Ascending aorta (tissue), 2 donors: Measurements from ENCODE around the gene SFT2D2. TPM values are rescaled to one million over a fixed set of nuclear protein-coding genes. Genes with fewer than 3 reads are reported as not detected.
"Not testable (repeated sequence)": the region's sequence is repeated elsewhere in the genome, so short reads cannot be mapped to it uniquely, and the experiment has no call there.

Experiments
- DNase-seq, 2 donors: peaks; one replicate each; pipeline ENCODE4 v3.0.0-alpha.2; 2019; ENCODE audit warnings: low spot score in 2 of 2
- H3K27ac ChIP-seq, 2 donors: fragments of 200-600 bp; sonication (generic); one replicate each; pipeline ENCODE4 v1.5.1; 2016 to 2017; ENCODE audit warnings: mild to moderate bottlenecking in 1 of 2
- H3K27me3 ChIP-seq: fragments of 200-600 bp; sonication (generic); one replicate; pipeline ENCODE4 v1.5.1; 2017
- H3K36me3 ChIP-seq, 2 donors: fragments of 200-600 bp; sonication (generic); one replicate each; pipeline ENCODE4 v1.5.1; 2016
- H3K4me1 ChIP-seq, 2 donors: fragments of 200-600 bp; sonication (generic); one replicate each; pipeline ENCODE4 v1.5.1; 2016 to 2017; ENCODE audit warnings: mild to moderate bottlenecking in 1 of 2
- H3K4me3 ChIP-seq, 2 donors: fragments of 200-600 bp; sonication (generic); one replicate each; pipeline ENCODE4 v1.5.1; 2016 to 2017; ENCODE audit warnings: mild to moderate bottlenecking in 1 of 2
- H3K9me3 ChIP-seq, 2 donors: fragments of 200-600 bp; sonication (generic); one replicate each; pipeline ENCODE4 v1.5.1; 2016
- CTCF ChIP-seq, 3 experiments: fragments of 200-600 bp in 2 of 3; fragments of 450-650 bp in 1 of 3; sonication (generic) in 2 of 3; IDR thresholded peaks; one replicate each; pipeline ENCODE4 v1.5.1; 2016 to 2019; ENCODE audit warnings: antibody characterized with exemption in 3 of 3, mild to moderate bottlenecking in 1 of 3, moderate library complexity in 1 of 3
- intact Hi-C: fragments of 100-400 bp; cut with DNase I; formaldehyde crosslinking; loops from one replicate; pipeline ENCODE4 v1.15.1; 2023
- total RNA-seq: library from RNA; depleted of rRNA; stranded (reverse); fragments of >200 nt; gene quantifications from one replicate; pipeline ENCODE4 v1.1.0, GENCODE V29; 2016

Gene SFT2D2
- total RNA-seq, 1 donor from 2014 or later, result 40.1 TPM

DNA sequence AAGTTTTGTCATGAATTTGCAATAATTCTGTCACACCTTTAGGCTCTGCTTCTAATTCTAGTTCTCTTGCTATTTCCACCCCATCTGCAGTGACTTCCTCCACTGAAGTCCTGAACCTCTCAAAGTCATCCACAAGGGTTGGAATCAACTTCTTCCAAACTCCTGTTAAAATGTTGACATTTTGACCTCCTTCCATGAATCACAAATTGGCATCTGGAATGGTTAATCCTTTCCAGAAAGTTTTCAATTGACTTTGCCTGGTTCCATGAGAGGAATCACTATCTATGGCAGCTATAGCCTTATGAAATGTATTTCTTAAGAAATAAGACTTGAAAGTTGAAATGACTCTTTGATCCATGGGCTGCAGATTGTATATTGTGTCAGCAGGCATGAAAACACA is 19.7 kb upstream of the SFT2D2 start:
- no peak for TF ChIP-seq CTCF (IDR thresholded peaks at IDR 0.05)
- intact Hi-C loops, result no loop called here

GRCh38 chr1:168207673-168208072 is 18.1 kb upstream of the SFT2D2 start:
- H3K36me3 ChIP-seq, H3K27ac ChIP-seq, H3K4me1 ChIP-seq, H3K27me3 ChIP-seq, intact Hi-C loops, DNase-seq, H3K4me3 ChIP-seq: not testable (repeated sequence)
- H3K9me3 ChIP-seq, result peaks cover 0 to 11% of the 10 kb centered on the region in 2 donors

More for the DNA sequence above, 19.7 kb upstream of the SFT2D2 start:
- Histone ChIP-seq H3K27me3 (no peaks in the 10 kb centered on the region), H3K27ac (no peak overlapping the region), H3K4me1 (no peaks in the 10 kb centered on the region), H3K36me3 (peaks cover 3 to 5% of the 10 kb centered on the region in 2 donors), H3K9me3 (peaks cover 0 to 3% of the 10 kb centered on the region in 2 donors), H3K4me3 (no peak overlapping the region)
- DNase-seq, result no peak

DNA sequence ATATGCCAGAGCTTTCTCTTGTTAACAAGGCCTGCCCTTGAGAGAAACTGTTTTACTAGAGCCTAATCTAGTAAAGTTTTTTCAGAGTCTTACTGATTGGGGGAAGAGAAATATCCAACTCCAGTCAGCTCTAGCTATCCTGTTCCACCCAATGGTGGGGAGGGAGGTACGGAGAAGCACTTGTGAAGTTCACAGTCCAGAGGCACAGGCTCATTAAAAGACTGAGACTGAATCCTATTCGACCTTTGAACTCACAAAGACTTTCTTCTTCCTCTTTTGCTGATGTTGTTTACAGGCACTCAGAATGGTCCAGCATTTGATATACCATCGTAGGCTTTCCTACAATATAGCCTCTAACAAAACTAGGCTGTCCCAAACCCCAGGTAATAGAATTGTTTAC is 15.5 kb upstream of the SFT2D2 start:
- TF ChIP-seq CTCF (IDR thresholded peaks at IDR 0.05), result no peak
- no peak overlapping the region for H3K4me3 ChIP-seq
- intact Hi-C loops, result no loop called here
- H3K4me1 ChIP-seq, result no peaks in the 10 kb centered on the region
- no peaks in the 10 kb centered on the region for H3K27me3 ChIP-seq
- H3K36me3 ChIP-seq, result no peaks in the 10 kb centered on the region
- no peak overlapping the region for H3K27ac ChIP-seq
- peaks cover 0 to 15% of the 10 kb centered on the region in 2 donors for H3K9me3 ChIP-seq
- no peak for DNase-seq

DNA sequence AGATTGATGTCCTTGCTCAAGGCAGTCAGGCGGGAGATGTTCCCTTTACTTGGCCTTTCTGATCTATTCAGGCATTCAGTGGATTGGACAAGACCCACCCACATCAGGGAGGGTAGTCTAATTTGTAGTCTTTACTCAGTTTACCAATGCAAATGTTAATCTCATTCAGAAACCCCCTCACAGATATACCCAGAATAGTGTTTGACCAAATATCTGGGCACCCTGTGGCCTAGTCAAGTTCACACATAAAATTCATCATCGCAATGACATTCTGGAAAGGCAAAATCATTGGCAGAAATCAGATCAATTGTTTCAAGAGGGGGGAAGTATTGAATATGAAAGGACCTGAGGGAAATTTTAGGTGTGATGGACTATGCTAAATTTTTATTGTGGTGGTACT is 12.5 kb upstream of the SFT2D2 start:
- H3K27ac ChIP-seq, result no peak overlapping the region
- no peaks in the 10 kb centered on the region for H3K27me3 ChIP-seq
- H3K4me3 ChIP-seq, result no peak overlapping the region
- no peak for DNase-seq
- intact Hi-C loops, result no loop called here
- peaks cover 0 to 2% of the 10 kb centered on the region in 2 donors for H3K4me1 ChIP-seq
- peaks cover 0 to 15% of the 10 kb centered on the region in 2 donors for H3K9me3 ChIP-seq
- no peaks in the 10 kb centered on the region for H3K36me3 ChIP-seq
- TF ChIP-seq CTCF (IDR thresholded peaks at IDR 0.05), result no peak

GRCh38 chr1:168216171-168216570 is 9.6 kb upstream of the SFT2D2 start:
- Histone ChIP-seq H3K9me3 (peaks cover 0 to 11% of the 10 kb centered on the region in 2 donors), H3K4me3 (no peak overlapping the region), H3K36me3 (no peaks in the 10 kb centered on the region), H3K4me1 (peaks cover 0 to 2% of the 10 kb centered on the region in 2 donors), H3K27me3 (no peaks in the 10 kb centered on the region), H3K27ac (peak overlapping the region in 1 of 2 donors; percentile 26)
- intact Hi-C loops, result no loop called here
- TF ChIP-seq CTCF (IDR thresholded peaks at IDR 0.05), result no peak
- DNase-seq, result no peak

DNA sequence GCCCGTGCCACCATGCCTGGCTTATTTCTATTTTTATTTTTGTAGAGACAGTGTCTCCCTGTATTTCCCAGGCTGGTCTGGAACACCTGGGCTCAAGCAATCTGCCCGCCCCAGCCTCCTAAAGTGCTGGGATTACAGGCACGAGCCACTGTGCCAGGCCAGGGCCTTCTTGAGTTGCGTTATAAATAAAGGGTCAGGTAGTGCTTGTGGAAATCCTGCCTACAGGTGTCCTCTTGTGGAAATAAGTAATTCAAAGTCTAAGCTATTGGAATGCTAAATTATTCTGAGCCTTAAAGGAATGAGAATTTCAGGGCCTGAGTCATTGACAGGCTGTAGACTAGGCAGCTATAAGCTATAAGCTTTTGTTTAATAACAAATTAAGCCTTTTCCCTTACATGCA is 8.1 kb upstream of the SFT2D2 start:
- no peaks in the 10 kb centered on the region for H3K27me3 ChIP-seq
- DNase-seq, result no peak
- TF ChIP-seq CTCF (IDR thresholded peaks at IDR 0.05), result no peak
- H3K36me3 ChIP-seq, result no peaks in the 10 kb centered on the region
- H3K27ac ChIP-seq, result no peak overlapping the region
- intact Hi-C loops, result no loop called here
- H3K9me3 ChIP-seq, result peaks cover 0 to 4% of the 10 kb centered on the region in 2 donors
- H3K4me3 ChIP-seq, result no peak overlapping the region
- peaks cover 0 to 2% of the 10 kb centered on the region in 2 donors for H3K4me1 ChIP-seq
